GM19397 (cell line): ENCODE measurements around the gene UGT1A8.

Experiments used
- ATAC-seq: cut with Tn5 transposase; IDR thresholded peaks from one replicate; pipeline ENCODE4 v1.9.1; 2021; ENCODE audit warnings: mild to moderate bottlenecking, moderate library complexity; ENCODE audit not compliant: unreplicated experiment

The UGT1A8 gene

GRCh38 chr2:233796254-233796653 lies 178.8 kb downstream of the UGT1A8 start:
- no peak for ATAC-seq

DNA sequence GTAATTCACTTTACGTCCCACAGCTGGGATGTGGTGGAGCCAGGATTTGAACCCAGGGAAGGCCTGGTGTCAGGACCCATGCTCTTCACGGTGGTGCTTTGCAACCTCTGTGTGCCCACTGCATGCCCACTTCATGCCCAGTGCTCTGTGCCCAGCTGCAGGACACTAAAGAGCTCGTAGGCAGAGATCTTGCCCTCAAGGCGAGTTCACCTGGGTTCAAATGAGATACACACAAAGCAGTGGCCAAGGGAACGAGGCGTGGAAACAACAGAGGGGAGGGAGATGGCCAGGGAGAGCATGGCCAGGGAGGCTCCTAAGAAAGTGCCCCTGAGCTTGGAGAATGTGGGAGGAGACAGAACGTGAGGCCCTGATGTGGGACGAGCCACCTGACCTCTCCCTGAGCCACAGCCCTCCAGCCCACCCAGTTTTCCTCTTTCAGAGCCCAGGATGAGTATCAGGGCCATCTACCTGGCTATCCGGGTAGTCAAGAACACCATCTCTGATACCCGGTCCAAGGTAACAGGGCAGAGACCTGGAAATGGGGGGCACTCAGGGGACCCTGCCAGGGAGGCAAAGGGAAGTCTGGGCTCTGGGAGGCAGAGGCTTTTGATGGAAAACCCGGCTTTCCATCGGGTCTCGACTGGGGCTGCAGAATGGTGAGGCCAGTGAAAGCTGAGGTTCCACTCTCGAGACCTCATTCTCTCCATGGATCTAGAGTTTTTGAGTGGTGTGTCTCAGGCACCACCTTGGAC lies 181.1 kb downstream of the UGT1A8 start:
- ATAC-seq, result no peak

- ATAC-seq, result no peak
These were observed 181.7 kb downstream of the UGT1A8 start for GRCh38 chr2:233799087-233799665.

DNA sequence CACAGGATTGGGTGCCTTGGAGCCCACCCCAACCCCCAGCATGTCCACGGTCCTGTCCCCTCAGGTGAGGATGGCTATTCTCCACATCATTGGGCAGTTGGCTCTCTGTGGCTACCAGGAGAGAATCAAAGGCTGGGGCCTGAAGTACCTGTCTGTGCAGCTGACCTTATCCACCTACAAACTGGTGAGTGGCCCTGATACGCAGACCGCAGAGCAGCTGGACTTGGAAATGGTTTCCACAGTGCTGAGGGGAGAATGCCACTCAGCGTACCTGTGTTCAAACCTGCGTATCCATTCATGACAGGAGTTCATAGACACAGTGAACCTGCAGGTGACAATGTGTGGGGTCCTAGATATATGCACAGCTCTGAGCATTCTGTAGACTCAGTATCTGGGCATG lies 182.3 kb downstream of the UGT1A8 start:
- no peak for ATAC-seq

DNA sequence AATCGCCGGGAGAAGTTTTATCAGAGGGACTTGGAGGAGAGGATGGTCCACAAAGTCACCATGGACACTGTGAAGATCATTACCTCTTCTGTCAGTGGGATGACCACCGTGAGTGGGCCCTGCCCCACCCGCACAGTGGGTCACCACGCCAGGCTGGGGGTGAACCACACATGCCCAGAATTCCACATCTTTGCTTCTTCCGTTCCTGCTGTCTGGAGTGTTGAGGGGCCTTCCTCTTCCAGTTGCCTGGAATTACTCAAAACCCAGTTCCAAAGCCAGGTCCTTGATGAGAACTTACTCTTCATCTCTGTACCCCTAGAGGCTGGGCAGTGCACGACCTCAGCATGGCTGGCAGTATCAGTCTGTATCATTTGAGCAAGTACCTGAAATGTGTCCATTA lies 182.8 kb downstream of the UGT1A8 start:
- ATAC-seq, result no peak

GRCh38 chr2:233801357-233802131 lies 184.1 kb downstream of the UGT1A8 start:
- ATAC-seq, result no peak

GRCh38 chr2:233802132-233802815 lies 184.8 kb downstream of the UGT1A8 start:
- no peak for ATAC-seq

- no peak for ATAC-seq
These were observed 186.0 kb downstream of the UGT1A8 start for GRCh38 chr2:233803292-233803911.

- no peak for ATAC-seq
These were observed 186.6 kb downstream of the UGT1A8 start for GRCh38 chr2:233803994-233804393.

DNA sequence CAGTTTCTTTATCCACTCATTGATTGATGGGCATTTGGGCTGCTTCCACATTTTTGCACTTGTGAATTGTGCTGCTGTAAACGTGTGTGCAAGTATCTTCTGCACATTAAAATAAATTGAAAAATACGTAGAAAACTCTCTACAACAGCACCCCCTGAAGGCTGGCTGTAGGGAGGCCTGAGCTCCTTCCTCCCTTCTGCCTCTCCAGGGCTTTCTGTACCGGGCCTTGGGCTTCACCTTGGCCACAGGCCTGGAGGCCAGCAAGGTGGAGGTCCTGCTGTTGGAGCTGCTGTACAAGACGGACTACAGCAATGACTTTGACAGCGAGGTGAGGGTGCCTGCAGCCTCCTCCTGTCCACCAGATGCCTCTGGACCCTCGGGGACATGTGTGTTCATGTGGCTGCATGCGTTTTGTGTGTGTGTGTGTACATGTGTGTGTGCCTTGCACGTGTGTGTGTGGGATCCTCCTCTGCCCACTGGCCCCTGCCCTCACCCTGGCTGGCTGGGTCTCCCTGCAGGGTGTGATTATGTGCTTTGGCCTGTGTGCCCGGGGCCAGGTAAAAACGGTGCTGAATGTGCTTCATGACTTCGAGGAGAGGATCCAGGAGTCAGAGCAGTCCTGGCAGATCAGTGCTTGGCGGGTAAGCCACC lies 189.9 kb downstream of the UGT1A8 start:
- no peak for ATAC-seq

DNA sequence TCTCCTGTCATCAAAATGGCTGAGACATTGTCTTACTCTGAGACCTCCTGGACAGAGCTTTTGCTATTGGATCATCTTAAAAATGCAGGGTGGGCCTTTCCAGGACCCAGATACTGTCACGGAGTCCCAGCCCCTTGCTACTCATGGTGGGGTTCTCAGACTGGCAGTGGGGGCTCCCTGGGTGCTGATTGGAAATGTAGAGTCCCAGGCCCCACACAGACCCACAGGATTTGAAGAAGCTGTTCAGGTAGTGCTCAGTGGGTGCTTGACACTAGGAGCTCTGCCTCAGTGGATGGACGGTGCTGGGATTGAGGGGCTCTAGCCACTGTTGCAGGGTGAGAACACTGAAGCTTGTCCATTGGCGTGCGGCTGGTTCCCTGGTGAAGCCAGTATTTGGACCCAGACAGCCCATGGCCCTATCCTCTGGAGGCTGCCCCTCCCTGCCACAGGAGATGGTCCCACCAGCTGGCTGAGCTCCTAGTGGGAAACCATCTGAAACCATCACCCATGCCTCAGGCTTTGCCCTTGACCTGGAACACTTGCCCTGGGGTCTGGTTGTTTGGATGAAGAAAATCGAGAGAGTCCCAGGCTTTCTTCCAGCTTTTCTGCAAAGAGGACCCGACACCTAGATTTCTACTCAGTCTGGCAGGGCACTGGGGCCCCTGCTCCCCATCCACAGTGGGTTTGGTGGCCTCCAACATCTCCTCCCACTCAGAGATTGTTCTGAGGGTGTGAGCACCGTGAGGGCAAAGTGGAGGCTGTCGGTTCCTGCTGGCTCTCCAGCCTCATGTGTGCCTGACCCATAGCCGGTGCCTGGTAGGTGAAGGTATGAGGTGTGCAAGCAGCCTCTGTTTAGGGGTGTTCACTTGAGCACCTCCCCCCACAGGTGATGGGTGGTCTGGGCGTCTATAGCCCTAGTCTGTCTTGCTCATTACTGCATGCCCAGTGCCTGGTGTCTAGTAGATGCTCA lies 190.8 kb downstream of the UGT1A8 start:
- ATAC-seq, result no peak

DNA sequence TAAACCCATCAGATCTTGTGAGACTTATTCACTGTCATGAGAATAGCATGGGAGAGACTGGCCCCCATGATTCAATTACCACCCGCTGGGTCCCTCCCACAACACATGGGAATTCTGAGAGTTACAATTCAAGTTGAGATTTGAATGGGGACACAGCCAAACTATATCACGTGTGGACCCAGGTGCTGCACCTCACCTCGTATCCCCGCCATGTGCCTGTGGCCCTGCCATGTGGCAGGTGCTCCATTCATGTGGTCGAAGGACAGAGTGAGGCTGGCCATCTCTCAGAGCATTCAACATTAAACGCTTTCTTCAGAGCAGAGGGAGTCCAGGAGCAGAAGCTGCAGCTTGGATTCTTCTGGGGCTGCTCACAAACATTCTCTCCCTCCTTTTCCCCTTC lies 193.0 kb downstream of the UGT1A8 start:
- no peak for ATAC-seq

DNA sequence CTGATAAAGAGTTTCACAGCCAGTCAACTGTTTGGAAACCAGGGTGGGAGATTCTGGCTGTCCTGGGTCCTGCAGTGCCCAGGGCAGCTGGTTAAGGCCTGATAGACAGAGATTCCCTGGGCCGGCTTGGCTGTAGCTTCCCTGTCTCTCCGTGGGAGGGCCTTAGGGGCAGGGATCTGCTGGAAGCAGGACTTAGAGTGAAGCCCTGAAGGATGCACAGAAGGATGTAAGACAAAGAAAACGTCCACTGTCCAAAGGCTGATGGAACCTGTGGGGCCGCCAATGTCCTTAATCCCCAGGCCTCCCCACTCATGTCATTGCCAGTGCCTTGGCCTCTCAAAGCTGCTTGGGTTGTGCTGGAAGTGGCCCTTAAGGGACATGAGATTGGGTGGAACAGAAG lies 193.7 kb downstream of the UGT1A8 start:
- ATAC-seq, result no peak

DNA sequence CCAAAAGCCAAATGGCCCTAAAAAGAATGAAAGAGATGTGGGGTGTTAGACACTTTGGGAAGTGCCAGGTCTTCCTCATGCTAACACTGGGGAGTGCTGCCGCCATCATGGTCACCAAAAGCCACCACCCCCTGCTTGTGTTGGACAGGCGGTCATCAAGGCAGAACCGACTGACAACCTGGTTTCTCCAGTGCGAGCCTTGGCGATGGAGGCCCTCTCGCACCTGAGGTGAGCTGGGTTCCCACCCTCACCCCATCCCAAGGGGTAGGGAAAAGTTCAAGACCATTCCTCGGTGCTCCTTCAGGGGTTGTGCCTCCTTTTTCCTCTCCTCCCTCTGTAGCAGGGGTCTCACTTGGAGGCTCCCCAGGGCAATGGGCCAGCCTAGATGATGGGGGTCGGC lies 194.3 kb downstream of the UGT1A8 start:
- ATAC-seq, result no peak

DNA sequence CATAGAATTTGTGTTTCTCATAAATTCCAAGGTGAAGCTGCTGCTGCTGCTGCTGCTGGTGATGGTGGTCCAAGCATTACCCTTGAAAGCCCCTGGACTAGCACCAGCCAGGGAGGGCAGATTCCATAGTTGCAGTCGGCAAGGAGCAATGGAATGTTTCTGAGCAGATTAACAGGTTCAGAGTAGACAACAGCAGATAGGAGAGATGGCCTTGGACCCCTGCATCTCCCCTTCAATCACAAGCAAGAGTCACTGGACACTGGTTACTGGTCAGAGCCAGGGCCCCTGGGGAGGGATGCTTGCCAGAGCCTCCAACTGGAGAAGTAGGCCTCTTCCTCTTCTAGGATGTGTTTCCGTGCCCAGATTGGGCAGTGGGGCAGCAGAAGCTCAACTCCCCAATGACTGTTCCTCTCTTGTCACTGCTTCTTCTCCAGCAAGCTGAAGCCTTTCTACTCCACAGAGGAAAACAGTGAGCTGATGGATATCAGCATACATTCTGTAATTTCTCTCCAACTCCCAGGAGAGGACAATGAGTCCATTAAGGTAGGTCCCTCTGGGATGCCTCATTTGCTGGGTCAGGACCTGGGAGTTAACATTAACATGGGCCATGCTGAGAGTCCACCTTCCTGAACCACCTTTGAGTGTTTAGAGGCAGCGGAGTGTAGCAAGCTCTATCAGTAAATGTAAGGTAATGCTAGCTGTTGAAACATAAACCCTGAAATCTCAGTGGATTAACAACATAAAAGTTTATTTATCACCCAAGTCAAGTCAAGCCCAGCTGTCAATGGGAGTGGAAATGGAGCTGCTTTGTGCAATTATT lies 196.0 kb downstream of the UGT1A8 start:
- no peak for ATAC-seq

DNA sequence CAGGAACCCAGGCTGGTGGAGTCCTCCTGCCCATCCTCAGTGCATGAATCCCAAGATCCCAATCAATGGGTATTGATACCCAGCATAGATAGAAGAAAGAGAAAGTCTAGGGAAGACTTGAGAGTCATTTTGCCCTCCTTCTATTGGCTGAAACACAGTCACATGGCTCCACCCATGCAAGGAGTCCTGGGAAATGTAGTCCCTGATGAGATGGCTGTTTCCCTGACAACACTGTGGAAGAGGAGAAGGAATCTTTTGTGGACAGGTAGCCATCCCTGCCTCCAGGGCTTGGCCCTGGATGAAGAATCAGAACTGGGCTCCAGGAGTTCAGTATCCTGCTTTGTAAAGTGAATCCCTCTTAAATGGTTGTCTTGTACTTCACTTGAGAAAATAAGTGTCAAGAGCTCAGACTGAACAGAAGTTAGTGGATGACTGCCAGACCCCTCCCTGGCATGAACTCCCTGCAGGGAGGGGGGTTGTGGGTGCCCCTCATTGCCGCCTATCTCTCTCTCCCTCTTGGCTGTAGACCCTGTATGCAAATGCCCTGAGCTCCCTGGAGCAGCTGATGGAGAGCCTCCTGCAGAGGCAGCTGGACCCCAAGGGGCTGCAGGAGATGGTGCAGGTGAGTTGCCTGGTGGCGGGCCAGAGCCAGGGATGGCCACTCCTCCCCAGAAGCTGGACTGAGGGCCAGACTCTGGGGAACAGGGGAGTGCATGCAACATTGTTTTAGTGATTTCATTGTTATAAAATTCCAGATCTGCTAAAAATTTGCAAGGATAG lies 196.8 kb downstream of the UGT1A8 start:
- no peak for ATAC-seq

- ATAC-seq, result no peak
These were observed 198.4 kb downstream of the UGT1A8 start for GRCh38 chr2:233815861-233816260.

GRCh38 chr2:233816334-233816733 lies 198.9 kb downstream of the UGT1A8 start:
- no peak for ATAC-seq
